Activated CD4-positive, alpha-beta T cell treated with anti-CD3 and anti-CD28 coated beads, Interleukin-2, amount 50 U/mL, for 4 hours (primary cell): ENCODE data around the gene SZRD1.

Source experiments
- DNase-seq, 2 experiments: peaks; one replicate each; pipeline ENCODE4 v3.0.0-alpha.2; 2020

The SZRD1 gene

DNA sequence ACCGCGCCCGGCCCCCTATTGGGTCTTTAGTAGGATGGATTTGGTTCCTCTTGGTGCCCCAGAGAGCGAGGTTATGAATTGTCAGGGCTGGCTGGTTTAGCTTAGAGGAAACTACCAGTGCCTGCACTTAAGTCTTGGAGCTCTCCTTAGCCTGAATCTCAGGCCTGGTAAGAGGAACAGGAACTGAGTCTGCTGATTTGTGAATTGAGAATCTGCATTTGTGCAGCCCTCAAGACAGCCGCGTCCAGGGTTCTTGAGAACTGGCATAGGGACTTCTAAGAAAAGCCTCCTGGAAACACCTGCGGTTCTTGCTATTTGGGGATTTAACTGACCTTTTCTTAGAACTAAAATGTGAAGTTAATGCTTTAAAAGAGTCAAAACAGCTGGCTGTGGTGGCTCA lies 75.2 kb downstream of the SZRD1 start:
- DNase-seq, result no peak

DNA sequence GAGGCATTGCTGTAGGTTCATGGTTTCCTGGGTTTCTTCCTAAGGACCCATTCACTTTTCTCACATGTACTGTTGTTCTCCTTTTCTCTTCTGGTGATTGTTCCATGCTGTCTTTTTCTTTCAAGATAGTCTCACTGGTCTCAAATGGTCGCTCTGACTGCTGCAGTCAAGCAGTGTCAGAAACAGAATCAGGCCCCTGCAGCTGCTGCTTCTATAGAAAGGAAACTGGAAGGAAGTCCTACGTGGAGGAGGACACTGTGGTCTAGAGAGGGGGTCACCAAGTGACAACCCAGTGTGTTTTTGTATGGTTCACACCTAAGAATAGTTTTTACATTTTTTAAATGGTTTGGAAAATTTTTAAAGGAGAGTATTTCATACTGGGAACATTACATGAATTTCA lies 75.9 kb downstream of the SZRD1 start:
- DNase-seq, result no peak

DNA sequence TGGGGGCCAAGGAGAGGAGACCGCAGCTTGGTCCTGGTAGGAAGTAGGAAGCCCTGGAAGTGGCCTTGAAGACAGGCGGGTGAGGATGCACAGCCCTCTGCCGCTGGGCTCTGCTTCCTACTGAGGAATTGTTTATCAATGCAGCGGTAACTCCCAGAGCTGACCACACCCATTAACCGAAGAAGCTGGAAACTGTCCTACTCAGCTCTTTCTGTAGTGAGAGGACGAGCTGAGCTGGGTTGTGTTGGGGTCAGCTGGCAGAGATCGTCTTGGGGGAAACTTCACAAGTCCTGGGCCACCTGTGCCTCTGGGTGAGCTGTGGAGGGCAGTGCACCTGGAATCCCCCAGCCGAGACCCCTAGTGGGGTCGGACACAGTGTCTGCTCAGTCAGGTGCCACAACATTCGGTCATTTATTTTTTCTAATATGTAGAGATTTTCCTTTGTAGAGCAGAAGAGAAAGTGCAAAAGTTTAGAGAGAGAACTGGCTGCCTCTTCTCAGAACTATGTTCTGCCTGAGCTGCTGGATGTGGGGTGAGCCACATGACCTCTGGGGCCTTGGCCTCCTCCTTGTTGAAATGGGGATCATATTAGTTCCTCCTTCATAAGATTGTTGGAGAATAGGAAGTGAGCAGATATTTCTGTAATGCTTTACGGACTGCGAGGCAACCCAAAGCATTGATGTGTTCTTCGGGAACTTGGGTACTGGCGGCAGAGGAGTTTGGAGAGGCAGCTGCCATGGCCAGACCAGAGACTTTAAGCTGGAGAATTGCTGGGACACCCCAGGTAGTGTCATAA lies 77.1 kb downstream of the SZRD1 start:
- no peak for DNase-seq

DNA sequence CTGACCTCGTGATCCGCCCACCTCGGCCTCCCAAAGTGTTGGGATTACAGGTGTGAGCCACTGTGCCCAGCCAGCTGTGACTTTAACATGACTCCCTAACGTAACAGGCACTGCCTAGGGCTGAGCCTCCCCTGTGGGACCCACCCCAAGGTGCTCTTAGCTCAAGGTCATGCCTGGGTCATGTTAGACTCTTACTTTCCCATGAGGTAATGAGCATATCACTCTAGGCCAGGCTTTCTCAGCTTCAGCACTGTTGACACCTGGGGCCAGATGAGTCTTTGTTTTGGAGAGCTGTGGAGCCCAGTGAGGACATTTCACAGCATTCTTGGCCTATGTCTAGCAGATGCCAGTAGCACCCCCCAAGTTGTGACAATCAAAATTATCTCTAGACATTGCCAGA lies 78.0 kb downstream of the SZRD1 start:
- no peak for DNase-seq

DNA sequence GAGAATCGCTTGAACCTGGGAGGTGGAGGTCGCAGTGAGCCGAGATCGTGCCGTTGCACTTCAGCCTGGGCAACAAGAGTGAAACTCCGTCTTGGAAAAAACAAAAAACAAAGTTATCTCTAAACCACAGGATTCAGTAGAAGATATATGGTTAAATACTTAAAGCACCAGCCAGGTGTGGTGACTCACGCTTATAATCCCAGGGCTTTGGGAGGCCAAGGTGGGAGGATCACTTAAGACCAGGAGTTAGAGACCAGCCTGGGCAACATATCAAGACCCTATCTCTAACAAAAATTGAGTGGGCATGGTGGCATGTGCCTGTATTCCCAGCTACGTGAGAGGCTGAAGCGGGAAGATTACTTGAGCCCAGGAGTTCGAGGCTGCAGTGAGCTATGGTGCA lies 79.1 kb downstream of the SZRD1 start:
- DNase-seq, result no peak

DNA sequence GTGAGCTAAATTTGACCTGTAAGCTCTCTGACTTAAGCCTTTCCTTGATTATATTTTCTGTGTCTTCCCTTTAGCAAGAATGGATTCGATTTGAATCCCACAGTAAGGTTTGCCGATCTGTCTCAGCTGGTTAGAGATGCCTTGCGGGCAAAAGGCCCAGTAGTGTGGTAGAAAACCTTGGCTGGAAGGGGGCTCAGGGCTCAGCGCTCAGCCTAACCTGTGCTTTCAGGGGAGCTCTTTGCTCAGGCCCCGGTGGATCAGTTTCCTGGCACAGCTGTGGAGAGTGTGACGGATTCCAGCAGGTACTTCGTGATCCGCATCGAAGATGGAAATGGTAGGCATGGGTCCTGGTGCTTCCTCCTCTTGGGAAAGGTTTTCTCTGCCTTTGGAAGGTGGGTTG lies 80.6 kb downstream of the SZRD1 start:
- DNase-seq, result no peak
